DOHH2 (cell line): ENCODE measurements around the gene OR13J1.

Experiments
- CTCF ChIP-seq: fragments of 200-600 bp; sonication (generic); IDR thresholded peaks from one replicate; pipeline ENCODE4 v1.5.1; 2014; ENCODE audit warnings: antibody characterized with exemption, mild to moderate bottlenecking, low read depth, low read length; ENCODE audit not compliant: poor library complexity, severe bottlenecking
- EZH2phosphoT487 ChIP-seq: fragments of 200-600 bp; sonication (generic); IDR thresholded peaks from 2 replicates; pipeline ENCODE4 v1.6.1; 2017; ENCODE audit warnings: borderline replicate concordance, mild to moderate bottlenecking, antibody characterized with exemption, low read length, moderate library complexity, mixed read lengths

- no peak for TF ChIP-seq CTCF
- no peak for TF ChIP-seq EZH2phosphoT487
Measured at GRCh38 chr9:35831040-35831439, 39.2 kb downstream of the OR13J1 start.
